Measurements from ENCODE around the gene OR4C15. TPM values are rescaled to one million over a fixed set of nuclear protein-coding genes. Genes with fewer than 3 reads are reported as not detected.

Gene OR4C15
- polyA plus RNA-seq = not detected

DNA sequence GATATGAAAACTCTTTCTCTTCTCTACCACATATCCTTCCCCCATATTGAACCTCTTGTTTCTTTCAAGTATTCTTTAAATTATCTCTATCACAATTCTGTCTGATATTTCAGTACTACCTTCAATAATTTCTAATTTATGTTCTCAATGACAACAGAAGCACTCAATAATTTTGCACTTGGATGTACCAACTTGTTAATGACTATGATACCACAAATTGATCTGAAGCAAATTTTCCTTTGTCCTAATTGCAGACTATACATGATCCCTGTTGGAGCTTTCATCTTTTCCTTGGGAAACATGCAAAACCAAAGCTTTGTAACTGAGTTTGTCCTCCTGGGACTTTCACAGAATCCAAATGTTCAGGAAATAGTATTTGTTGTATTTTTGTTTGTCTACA is at the start of gene OR4C15:
Gene OR4C15, plus strand, starts transcription at position 301 of the 400 bp plus-strand sequence. Its CDS starts 0 bp downstream, at position 301.
- Mint-ChIP-seq H3K9me3 (peaks cover 0 to 9% (median 0%) of the 10 kb centered on the region in 3 donors), H3K4me1 (peaks cover 0 to 4% (median 0%) of the 10 kb centered on the region in 3 donors), H3K36me3 (no peaks in the 10 kb centered on the region), H3K27ac (no peak within 1 kb of the TSS), H3K27me3 (no peaks in the 10 kb centered on the region), H3K4me3 (no peak within 1 kb of the TSS)

DNA sequence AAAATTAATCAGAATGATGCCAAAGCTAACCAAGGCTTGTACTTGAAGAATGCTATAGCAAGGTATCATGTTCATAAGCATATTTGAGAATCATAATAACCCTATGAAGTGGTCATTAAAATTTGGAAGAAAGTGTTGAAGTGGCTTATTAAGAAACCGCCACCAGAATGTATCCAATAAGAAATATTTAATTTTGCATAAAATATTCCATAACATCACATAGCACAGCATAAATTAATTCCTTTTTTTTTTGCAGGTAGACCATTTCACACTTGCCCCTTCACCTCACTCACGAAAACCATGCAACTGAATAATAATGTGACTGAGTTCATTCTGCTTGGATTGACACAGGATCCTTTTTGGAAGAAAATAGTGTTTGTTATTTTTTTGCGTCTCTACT is 17.6 kb downstream of the OR4C15 start, which contains the start of gene OR4C16:
Gene OR4C16, plus strand, starts transcription at position 301 of the 400 bp plus-strand sequence. Its CDS starts 0 bp downstream, at position 301.
- Mint-ChIP-seq H3K36me3 (peaks cover 1% of the 10 kb centered on the region), H3K4me1 (no peaks in the 10 kb centered on the region), H3K4me3 (no peak within 1 kb of the TSS), H3K9me3 (peaks cover 3 to 5% (median 3%) of the 10 kb centered on the region in 3 donors), H3K27me3 (no peaks in the 10 kb centered on the region), H3K27ac (no peak within 1 kb of the TSS)

DNA sequence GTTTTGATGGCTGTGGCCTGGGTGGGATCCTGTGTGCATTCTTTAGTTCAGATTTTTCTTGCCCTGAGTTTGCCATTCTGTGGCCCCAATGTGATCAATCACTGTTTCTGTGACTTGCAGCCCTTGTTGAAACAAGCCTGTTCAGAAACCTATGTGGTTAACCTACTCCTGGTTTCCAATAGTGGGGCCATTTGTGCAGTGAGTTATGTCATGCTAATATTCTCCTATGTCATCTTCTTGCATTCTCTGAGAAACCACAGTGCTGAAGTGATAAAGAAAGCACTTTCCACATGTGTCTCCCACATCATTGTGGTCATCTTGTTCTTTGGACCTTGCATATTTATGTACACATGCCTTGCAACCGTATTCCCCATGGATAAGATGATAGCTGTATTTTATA is 18.3 kb downstream of the OR4C15 start:
- Mint-ChIP-seq H3K36me3 (peaks cover 1% of the 10 kb centered on the region), H3K4me1 (no peaks in the 10 kb centered on the region), H3K27me3 (no peaks in the 10 kb centered on the region), H3K27ac (no peak overlapping the region), H3K4me3 (no peak overlapping the region), H3K9me3 (peaks cover 3 to 6% (median 3%) of the 10 kb centered on the region in 3 donors)

Other genes with a start within 250 kb of the OR4C15 start
- gene OR4A16, start 211.3 kb upstream of the OR4C15 start, polyA plus RNA-seq = not detected
- not detected for gene OR4A15, start 186.5 kb upstream of the OR4C15 start, polyA plus RNA-seq
- not detected for gene OR4C16, start 17.7 kb downstream of the OR4C15 start, polyA plus RNA-seq
- gene OR4C11, start 53.2 kb downstream of the OR4C15 start, polyA plus RNA-seq = not detected
- not detected for gene OR4P4, start 80.6 kb downstream of the OR4C15 start, polyA plus RNA-seq
- gene OR4S2, start 93.9 kb downstream of the OR4C15 start, polyA plus RNA-seq = not detected
- gene OR4C6, start 107.7 kb downstream of the OR4C15 start, polyA plus RNA-seq = 0.23 TPM
- gene OR5D13, start 219.0 kb downstream of the OR4C15 start, polyA plus RNA-seq = not detected
- gene OR5D14, start 241.1 kb downstream of the OR4C15 start, polyA plus RNA-seq = not detected